Kidney (tissue), 14 donors: ENCODE data around the gene NFKB1. TPM values are rescaled to one million over a fixed set of nuclear protein-coding genes. Genes with fewer than 3 reads are reported as not detected.

ENCODE experiments used
- DNase-seq, 5 donors: peaks; one replicate each; pipeline ENCODE4 v3.0.0-alpha.2; 2013 to 2020
- FAIRE-seq: peaks from 2 replicates; lab custom pipeline; 2012; peaks lifted over from hg19 to GRCh38; lab: Jason Lieb, UNC
- H3K27ac ChIP-seq, 2 donors: one replicate each; pipeline ENCODE4 v1.7.0; 2013; ENCODE audit warnings: low read depth in 2 of 2, low read length in 2 of 2, inconsistent platforms in 1 of 2
- H3K27me3 ChIP-seq: one replicate; pipeline ENCODE4 v1.7.1; 2013; ENCODE audit warnings: low read length, inconsistent platforms; ENCODE audit not compliant: control insufficient read depth, insufficient read depth
- H3K36me3 ChIP-seq, 3 donors: one replicate each; pipeline versions ENCODE4 v1.7.0 to v1.7.1; 2013; ENCODE audit warnings: low read length in 3 of 3, control low read depth in 1 of 3, inconsistent platforms in 1 of 3; ENCODE audit not compliant: insufficient read depth in 3 of 3, control insufficient read depth in 2 of 3
- H3K4me1 ChIP-seq, 3 donors: one replicate each; pipeline versions ENCODE4 v1.7.0 to v1.7.1; 2013; ENCODE audit warnings: low read length in 3 of 3, inconsistent platforms in 1 of 3, low read depth in 1 of 3; ENCODE audit not compliant: control insufficient read depth in 2 of 3, insufficient read depth in 2 of 3
- H3K4me3 ChIP-seq, 3 donors: one replicate each; pipeline versions ENCODE4 v1.7.0 to v1.8.1; 2013; ENCODE audit warnings: low read length in 3 of 3, control low read depth in 1 of 3, inconsistent platforms in 1 of 3
- H3K9ac ChIP-seq, 3 donors: one replicate each; pipeline versions ENCODE4 v1.7.0 to v1.7.1; 2013; ENCODE audit warnings: low read length in 3 of 3, control low read depth in 1 of 3, inconsistent platforms in 1 of 3
- H3K9me3 ChIP-seq, 3 donors: one replicate each; pipeline versions ENCODE4 v1.7.0 to v1.7.1; 2013; ENCODE audit warnings: low read length in 3 of 3, control low read depth in 1 of 3, inconsistent platforms in 1 of 3; ENCODE audit not compliant: control insufficient read depth in 2 of 3, insufficient read depth in 1 of 3
- intact Hi-C: fragments of 100-400 bp; cut with DNase I; formaldehyde crosslinking; loops from one replicate; pipeline ENCODE4 v1.11.1; 2022
- polyA plus RNA-seq: library from polyadenylated mRNA; stranded (reverse); fragments of 350-450 nt; fragmentation: Illumina TruSeq; extraction: RNeasy Lipid Tissue Mini Kit (QIAGEN cat#74804); gene quantifications from one replicate; pipeline ENCODE4 v1.2.3, GENCODE V29; 2014; ENCODE audit warnings: low read depth, low replicate concordance; ENCODE audit not compliant: insufficient read depth
- total RNA-seq: library from RNA; stranded (reverse); fragmentation: NEBNext Ultra II Directional; extraction: Animal tissue kit (Norgen Biotek cat#: 25700); gene quantifications from one replicate; pipeline ENCODE4 v1.2.1, GENCODE V29; 2021
- TF ChIP-seq, protein P1 (sequence below): IDR thresholded peaks from 3 replicates; pipeline ENCODE4 v1.5.1; 2012; ENCODE audit warnings: mild to moderate bottlenecking, moderate library complexity, borderline replicate concordance; ENCODE audit not compliant: insufficient read depth; ENCODE audit errors: extremely low read depth
- donor health status: control.
- donor health status: control.
- donor health status: control.
- donor health status: control.
- donor health status: control.
- donor health status: DM: yes; HTN: yes; CAD: no.
- donor health status: Normal renal cell carcinoma (clear cell type).

The NFKB1 gene
- total and polyA plus RNA-seq, 2 donors from 2014 or later = 10.1 to 56.9 TPM

DNA sequence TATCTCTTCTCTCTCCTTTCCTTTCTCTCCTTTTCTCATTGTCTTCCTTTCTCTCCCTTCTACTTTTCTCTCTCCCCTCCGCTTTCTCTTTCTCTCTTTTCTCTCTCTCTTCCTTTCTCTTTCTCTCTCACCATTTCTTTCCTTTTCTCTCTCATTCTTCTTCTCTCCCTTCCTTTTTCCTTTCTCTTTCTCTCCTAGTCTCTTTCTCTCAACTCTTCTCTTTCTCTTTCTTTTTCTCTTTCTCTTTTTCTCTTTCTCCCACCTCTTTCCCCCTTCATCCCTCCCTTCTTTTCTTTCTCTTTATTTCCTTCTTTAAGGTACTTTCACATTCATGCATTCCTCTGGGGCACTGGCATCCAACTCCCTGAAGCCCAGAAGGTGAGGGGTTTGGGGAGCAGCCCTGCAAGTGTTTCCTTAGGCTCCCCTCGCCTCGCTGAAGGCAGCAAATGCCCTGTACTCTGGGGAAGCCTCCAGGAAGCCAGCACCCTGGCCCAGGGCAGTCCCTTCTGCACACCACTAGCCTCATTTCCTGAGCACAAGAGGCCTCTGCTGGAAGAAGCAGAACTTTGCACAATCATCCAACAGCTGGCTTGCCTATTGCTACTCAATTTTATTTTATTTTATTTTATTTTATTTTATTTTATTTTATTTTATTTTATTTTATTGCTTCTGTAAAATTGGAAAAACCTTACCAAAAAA lies 124.2 kb downstream of the NFKB1 start:
- FAIRE-seq = no peak

DNA sequence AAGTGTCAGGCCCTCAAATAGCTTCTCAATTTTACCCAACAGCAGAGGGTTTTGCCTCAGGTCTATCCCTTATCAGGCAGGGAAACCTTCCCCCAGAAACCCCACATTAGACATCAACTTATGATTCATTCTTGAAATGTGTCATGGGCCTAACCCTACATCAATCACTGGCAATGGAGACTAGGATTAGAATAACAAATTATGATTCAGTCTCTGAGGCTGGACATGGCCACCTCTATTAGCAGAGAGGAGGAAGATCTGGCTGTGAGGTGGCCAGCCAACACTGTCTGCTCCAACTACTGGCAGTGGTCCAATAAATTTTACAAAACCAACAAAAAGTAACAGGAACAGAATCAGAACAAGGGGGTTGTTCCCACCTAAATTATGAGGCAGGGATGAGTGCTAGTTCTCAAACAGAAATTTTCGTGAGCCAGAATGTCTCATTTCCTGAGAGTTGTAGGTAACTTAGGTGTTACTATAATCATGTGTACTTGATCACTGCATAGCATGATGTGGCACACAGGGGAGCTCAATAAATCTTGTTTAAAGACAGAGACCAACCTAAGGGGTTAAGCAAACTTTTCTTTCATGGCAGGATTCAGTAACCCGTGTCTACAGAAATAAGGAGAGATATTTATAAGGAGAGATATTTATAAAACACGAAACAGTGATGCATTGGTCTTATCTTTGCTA lies 126.8 kb downstream of the NFKB1 start:
- Histone ChIP-seq H3K36me3 (no peaks in the 10 kb centered on the region), H3K4me1 (no peaks in the 10 kb centered on the region), H3K9me3 (no peaks in the 10 kb centered on the region), H3K27ac (no peak overlapping the region), H3K27me3 (no peaks in the 10 kb centered on the region), H3K9ac (no peak overlapping the region), H3K4me3 (no peak overlapping the region)
- FAIRE-seq (no peak), DNase-seq (peak in 1 of 5 donors; percentile 7)
- intact Hi-C loops = loop anchor here (10.0 kb wide), 1 partner anchor 183 kb away; no protein-coding TSS in a partner anchor
- TF ChIP-seq, protein P1, sequence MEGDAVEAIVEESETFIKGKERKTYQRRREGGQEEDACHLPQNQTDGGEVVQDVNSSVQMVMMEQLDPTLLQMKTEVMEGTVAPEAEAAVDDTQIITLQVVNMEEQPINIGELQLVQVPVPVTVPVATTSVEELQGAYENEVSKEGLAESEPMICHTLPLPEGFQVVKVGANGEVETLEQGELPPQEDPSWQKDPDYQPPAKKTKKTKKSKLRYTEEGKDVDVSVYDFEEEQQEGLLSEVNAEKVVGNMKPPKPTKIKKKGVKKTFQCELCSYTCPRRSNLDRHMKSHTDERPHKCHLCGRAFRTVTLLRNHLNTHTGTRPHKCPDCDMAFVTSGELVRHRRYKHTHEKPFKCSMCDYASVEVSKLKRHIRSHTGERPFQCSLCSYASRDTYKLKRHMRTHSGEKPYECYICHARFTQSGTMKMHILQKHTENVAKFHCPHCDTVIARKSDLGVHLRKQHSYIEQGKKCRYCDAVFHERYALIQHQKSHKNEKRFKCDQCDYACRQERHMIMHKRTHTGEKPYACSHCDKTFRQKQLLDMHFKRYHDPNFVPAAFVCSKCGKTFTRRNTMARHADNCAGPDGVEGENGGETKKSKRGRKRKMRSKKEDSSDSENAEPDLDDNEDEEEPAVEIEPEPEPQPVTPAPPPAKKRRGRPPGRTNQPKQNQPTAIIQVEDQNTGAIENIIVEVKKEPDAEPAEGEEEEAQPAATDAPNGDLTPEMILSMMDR = no peak

More for the DNA sequence above, 124.2 kb downstream of the NFKB1 start:
- peaks cover 0 to 6% (median 2%) of the 10 kb centered on the region in 3 donors for H3K4me1 ChIP-seq
- peak overlapping the region in 1 of 3 donors; percentile 8 for H3K4me3 ChIP-seq
- intact Hi-C loops = loop anchor here (10.0 kb wide), 1 partner anchor 181 kb away; no protein-coding TSS in a partner anchor
- no peak overlapping the region for H3K9ac ChIP-seq
- H3K27me3 ChIP-seq = no peaks in the 10 kb centered on the region
- no peaks in the 10 kb centered on the region for H3K36me3 ChIP-seq
- TF ChIP-seq, protein P1 = peak; percentile 68
- peak in 2 of 5 donors; percentile 60 to 79 for DNase-seq
- no peaks in the 10 kb centered on the region for H3K9me3 ChIP-seq
- no peak overlapping the region for H3K27ac ChIP-seq

DNA sequence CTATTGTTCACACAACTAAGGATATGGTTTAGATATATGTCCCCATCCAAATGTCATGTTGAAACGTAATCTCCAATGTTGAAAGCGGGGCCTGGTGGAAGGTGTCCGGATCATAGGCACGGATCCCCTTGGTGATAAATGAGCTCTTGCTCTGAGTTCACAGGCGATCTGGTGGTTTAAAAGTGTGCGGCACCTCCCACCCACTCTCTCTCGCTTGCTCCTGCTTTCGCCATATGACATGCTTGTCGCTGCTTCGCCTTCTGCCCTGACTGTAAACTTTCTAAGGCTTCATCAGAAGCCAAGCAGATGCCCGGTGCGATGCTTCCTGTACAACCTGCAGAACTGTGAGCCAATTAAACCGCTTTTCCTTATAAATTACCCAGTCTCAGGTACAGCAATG lies 128.5 kb downstream of the NFKB1 start:
- TF ChIP-seq, protein P1 = no peak
- Histone ChIP-seq H3K36me3 (peaks cover 0 to 3% (median 0%) of the 10 kb centered on the region in 3 donors), H3K4me1 (no peaks in the 10 kb centered on the region), H3K27me3 (no peaks in the 10 kb centered on the region), H3K9me3 (no peaks in the 10 kb centered on the region), H3K27ac (no peak overlapping the region), H3K4me3 (no peak overlapping the region), H3K9ac (no peak overlapping the region)
- DNase-seq = peak in 3 of 5 donors; percentile 24 to 53 (median 35)
- FAIRE-seq = no peak
- intact Hi-C loops = loop anchor here (10.0 kb wide), 1 partner anchor 185 kb away; no protein-coding TSS in a partner anchor
